HEK293 (cell line): ENCODE data around the gene POLQ.

Source experiments
- CTCF ChIA-PET: fragments of 350-600 bp; formaldehyde crosslinking; extraction: SDS; loops from one replicate; lab custom pipeline; 2021; ENCODE audit warnings: antibody characterized with exemption; lab: Yijun Ruan, JAX
- POLR2A ChIA-PET: fragments of 300-600 bp; formaldehyde crosslinking; extraction: SDS; loops from one replicate; lab custom pipeline; 2020; ENCODE audit warnings: antibody characterized with exemption, inconsistent platforms; lab: Yijun Ruan, JAX
- H3K27ac ChIP-seq: fragments of 200-500 bp; sonication (Bioruptor generic); 2 replicates; pipeline ENCODE4 v1.5.1; 2014; ENCODE audit warnings: low read depth, low read length, control low read depth, inconsistent platforms; ENCODE audit errors: extremely low read depth
- H3K36me3 ChIP-seq, 2 experiments: fragments of 200-500 bp in 1 of 2; sonication (Bioruptor generic) in 1 of 2; 1 replicate in 1 of 2; 2 replicates in 1 of 2; pipeline ENCODE4 v1.5.1; 2014 to 2017; ENCODE audit warnings: inconsistent platforms in 2 of 2, low read length in 2 of 2; ENCODE audit not compliant: control insufficient read depth in 2 of 2, insufficient read depth in 1 of 2
- H3K4me1 ChIP-seq: fragments of 200-500 bp; sonication (Bioruptor generic); 2 replicates; pipeline ENCODE4 v1.5.1; 2014; ENCODE audit warnings: mild to moderate bottlenecking, low read length, inconsistent platforms; ENCODE audit not compliant: control insufficient read depth, insufficient read depth
- H3K4me3 ChIP-seq: 2 replicates; pipeline ENCODE4 v1.5.1; 2011; ENCODE audit warnings: low read depth, mild to moderate bottlenecking, control low read depth, low read length, moderate library complexity
- H3K9me3 ChIP-seq: fragments of 200-500 bp; sonication (Bioruptor generic); 2 replicates; pipeline ENCODE4 v1.5.1; 2014; ENCODE audit warnings: low read depth, low read length, inconsistent platforms; ENCODE audit not compliant: control insufficient read depth, insufficient read depth
- BCL6B ChIP-seq: fragments of 450-650 bp; formaldehyde crosslinking; IDR thresholded peaks from 2 replicates; pipeline ENCODE4 v1.5.1; 2017; ENCODE audit warnings: missing biosample characterization, missing genetic modification characterization
- EGR2 ChIP-seq: fragments of 450-650 bp; formaldehyde crosslinking; IDR thresholded peaks from 2 replicates; pipeline ENCODE4 v1.5.1; 2016; ENCODE audit warnings: low read depth, missing biosample characterization, missing genetic modification characterization
- GFI1B ChIP-seq: fragments of 450-650 bp; formaldehyde crosslinking; IDR thresholded peaks from 2 replicates; pipeline ENCODE4 v1.5.1; 2016; ENCODE audit warnings: missing biosample characterization, missing genetic modification characterization
- KLF10 ChIP-seq: fragments of 450-650 bp; IDR thresholded peaks from 2 replicates; pipeline ENCODE4 v1.5.1; 2018; ENCODE audit warnings: missing biosample characterization, mild to moderate bottlenecking, missing genetic modification characterization
- PBX3 ChIP-seq: sonication (generic); formaldehyde crosslinking; IDR thresholded peaks from 2 replicates; pipeline ENCODE4 v1.8.1; 2022; ENCODE audit warnings: mild to moderate bottlenecking, moderate library complexity, missing genetic modification reagents
- SP2 ChIP-seq: fragments of 450-650 bp; formaldehyde crosslinking; IDR thresholded peaks from 2 replicates; pipeline ENCODE4 v1.5.1; 2016; ENCODE audit warnings: missing biosample characterization, missing genetic modification characterization
- ZBTB10 ChIP-seq: fragments of 450-650 bp; formaldehyde crosslinking; IDR thresholded peaks from 2 replicates; pipeline ENCODE4 v1.5.1; 2016; ENCODE audit warnings: missing biosample characterization, missing genetic modification characterization
- ZNF26 ChIP-seq: fragments of 450-650 bp; formaldehyde crosslinking; IDR thresholded peaks from 2 replicates; pipeline ENCODE4 v1.5.1; 2016; ENCODE audit warnings: missing biosample characterization, missing genetic modification characterization
- ZNF416 ChIP-seq: fragments of 450-650 bp; formaldehyde crosslinking; IDR thresholded peaks from 2 replicates; pipeline ENCODE4 v1.5.1; 2016; ENCODE audit warnings: missing biosample characterization, missing genetic modification characterization
- ZNF514 ChIP-seq: fragments of 450-650 bp; formaldehyde crosslinking; IDR thresholded peaks from 2 replicates; pipeline ENCODE4 v1.5.1; 2016; ENCODE audit warnings: missing biosample characterization, missing genetic modification characterization
- ZNF639 ChIP-seq: fragments of 450-650 bp; formaldehyde crosslinking; IDR thresholded peaks from 2 replicates; pipeline ENCODE4 v1.5.1; 2016; ENCODE audit warnings: missing biosample characterization, missing genetic modification characterization
- ZNF701 ChIP-seq: fragments of 450-650 bp; formaldehyde crosslinking; IDR thresholded peaks from 2 replicates; pipeline ENCODE4 v1.5.1; 2016; ENCODE audit warnings: missing biosample characterization, missing genetic modification characterization
- ZNF747 ChIP-seq: fragments of 450-650 bp; formaldehyde crosslinking; IDR thresholded peaks from 2 replicates; pipeline ENCODE4 v1.5.1; 2016; ENCODE audit warnings: missing biosample characterization, missing genetic modification characterization
- ZNF768 ChIP-seq: fragments of 450-650 bp; formaldehyde crosslinking; IDR thresholded peaks from 2 replicates; pipeline ENCODE4 v1.5.1; 2018; ENCODE audit warnings: missing biosample characterization, mild to moderate bottlenecking, missing genetic modification characterization

The POLQ gene

GRCh38 chr3:121517953-121518655, 27.7 kb downstream of the POLQ start (continued):
- TF ChIP-seq PBX3 (CRISPR knock-in tag) (no peak), ZNF768 (tag by site-specific recombination) (no peak), ZNF514 (tag by site-specific recombination) (no peak), ZNF701 (tag by site-specific recombination) (no peak)

- POLR2A ChIA-PET: no interaction called here
Measured at GRCh38 chr3:121515862-121516261, 29.9 kb downstream of the POLQ start.

More at GRCh38 chr3:121515862-121516261, 29.9 kb downstream of the POLQ start:
- TF ChIP-seq ZNF768 (tag by site-specific recombination) (no peak), GFI1B (tag by site-specific recombination) (no peak), EGR2 (no peak), ZBTB10 (tag by site-specific recombination) (no peak), ZNF514 (tag by site-specific recombination) (no peak), ZNF416 (tag by site-specific recombination) (no peak), ZNF639 (tag by site-specific recombination) (no peak), SP2 (tag by site-specific recombination) (no peak), ZNF26 (no peak), BCL6B (tag by site-specific recombination) (no peak), ZNF747 (tag by site-specific recombination) (no peak), KLF10 (tag by site-specific recombination) (no peak)
- TF ChIP-seq, all 188 proteins: peak for 0
- no peaks in the 10 kb centered on the region for H3K9me3 ChIP-seq
- H3K36me3 ChIP-seq: peaks cover 0 to 66% of the 10 kb centered on the region in 2 experiments; a peak in 2 of 3 replicates
- H3K4me1 ChIP-seq: no peaks in the 10 kb centered on the region
- CTCF ChIA-PET: no interaction called here
- H3K27ac ChIP-seq: no peak overlapping the region
- H3K4me3 ChIP-seq: no peak overlapping the region
